GM12892 (cell line): ENCODE results near the gene CLK4.

Experiments
- POLR2A ChIP-seq: IDR thresholded peaks from 2 replicates; pipeline ENCODE4 v1.6.1; 2011; ENCODE audit warnings: low read depth, low read length, control low read depth
- POLR2AphosphoS5 ChIP-seq: IDR thresholded peaks from 2 replicates; pipeline ENCODE4 v1.6.1; 2011; ENCODE audit warnings: low read depth, low read length, control low read depth
- TAF1 ChIP-seq: IDR thresholded peaks from 2 replicates; pipeline ENCODE4 v1.6.1; 2011; ENCODE audit warnings: low read depth, mild to moderate bottlenecking, control low read depth, low read length, borderline replicate concordance

DNA sequence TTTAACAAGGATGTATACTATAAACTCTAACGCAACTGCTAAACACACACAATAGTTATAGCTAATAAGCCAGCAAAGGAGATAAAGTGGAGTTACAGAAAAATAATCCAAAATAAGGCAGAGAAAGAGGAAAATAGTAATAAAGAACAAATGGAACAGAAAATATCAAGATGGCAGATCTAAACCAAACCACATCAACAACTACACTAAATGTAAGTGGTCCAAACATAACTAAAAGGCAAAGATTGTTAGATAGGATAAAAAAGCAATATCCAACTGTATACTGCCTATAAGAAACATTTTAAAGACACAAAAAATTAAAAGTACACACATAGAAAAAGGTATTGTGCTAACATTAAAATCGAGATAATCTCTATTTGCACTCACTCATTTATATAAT lies 31.1 kb downstream of the CLK4 start:
- no peak for TF ChIP-seq POLR2A
- no peak for TF ChIP-seq TAF1
- no peak for TF ChIP-seq POLR2AphosphoS5
